OCI-LY7 (cell line): ENCODE measurements around the gene JAZF1.

ENCODE experiments used
- CTCF ChIP-seq: fragments of 200-600 bp; sonication (generic); conservative IDR thresholded peaks from 2 replicates; pipeline ENCODE4 v1.5.1; 2014; ENCODE audit warnings: mild to moderate bottlenecking, antibody characterized with exemption, low read length, moderate library complexity, mixed read lengths
- EZH2phosphoT487 ChIP-seq: fragments of 200-600 bp; sonication (generic); IDR thresholded peaks from 2 replicates; pipeline ENCODE4 v1.6.1; 2018; ENCODE audit warnings: low read depth, borderline replicate concordance, mild to moderate bottlenecking, mixed run types, antibody characterized with exemption, low read length, moderate library complexity, mixed read lengths

GRCh38 chr7:28135315-28135714 lies 45.3 kb downstream of the JAZF1 start:
- TF ChIP-seq CTCF = no peak
- TF ChIP-seq EZH2phosphoT487 = no peak
